Measurements from ENCODE around the gene PPP4R2. TPM values are rescaled to one million over a fixed set of nuclear protein-coding genes. Genes with fewer than 3 reads are reported as not detected.

Gene PPP4R2
- total RNA-seq, 1 experiment from 2014 or later: 62.7 TPM

DNA sequence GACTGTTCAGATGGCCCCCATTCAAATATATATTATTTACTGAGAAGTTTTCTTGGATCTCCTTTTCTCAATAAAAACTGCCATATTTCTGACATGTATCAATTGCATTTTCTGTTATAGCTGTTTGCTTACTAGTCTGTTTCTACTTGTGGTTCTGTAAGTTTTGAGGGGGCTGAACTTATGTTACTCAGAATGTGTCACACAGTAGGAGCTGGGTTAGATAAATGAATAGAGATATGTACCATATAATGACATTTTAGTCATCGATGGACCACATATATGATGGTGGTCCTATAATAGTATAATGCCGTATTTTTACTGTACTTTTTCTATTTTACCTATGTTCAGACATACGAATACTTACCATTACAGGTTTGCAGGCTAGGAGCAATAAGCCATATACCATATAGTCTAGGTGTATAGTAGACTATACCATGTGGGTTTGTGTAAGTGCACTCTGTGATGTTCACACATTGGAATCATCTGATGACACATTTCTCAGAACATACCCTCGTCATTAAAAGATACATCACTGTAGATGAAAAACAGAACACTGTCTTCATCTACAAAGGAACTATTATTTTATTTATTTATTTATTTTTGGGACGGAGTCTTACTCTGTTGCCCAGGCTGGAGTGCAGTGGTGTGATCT lies 22.3 kb downstream of the PPP4R2 start:
- no peaks in the 10 kb centered on the region for H3K9me3 ChIP-seq (ENCODE audit: low read length)
- no TSS peak for BruUV-seq (replicated peaks)
- intact Hi-C loops (cut with micrococcal nuclease): no loop called here
- no peak for DNase-seq
- H3K36me3 ChIP-seq (ENCODE audit: low read depth, low read length): peaks cover 22% of the 10 kb centered on the region
- no peak overlapping the region for H3K9ac ChIP-seq (ENCODE audit: low read length)
- no peaks in the 10 kb centered on the region for H3F3A ChIP-seq (ENCODE audit: low read length, unreplicated experiment)
- H3K27ac ChIP-seq (ENCODE audit: low read length): no peak overlapping the region
- no peaks in the 10 kb centered on the region for H3K9me2 ChIP-seq (replicated peaks; ENCODE audit: low read length)
- peaks cover 100% of the 10 kb centered on the region for H3K79me2 ChIP-seq (ENCODE audit: low read length)
- ATAC-seq: no peak
- no peak overlapping the region for H3K4me3 ChIP-seq (ENCODE audit: low read length)
- TF ChIP-seq, protein P1, sequence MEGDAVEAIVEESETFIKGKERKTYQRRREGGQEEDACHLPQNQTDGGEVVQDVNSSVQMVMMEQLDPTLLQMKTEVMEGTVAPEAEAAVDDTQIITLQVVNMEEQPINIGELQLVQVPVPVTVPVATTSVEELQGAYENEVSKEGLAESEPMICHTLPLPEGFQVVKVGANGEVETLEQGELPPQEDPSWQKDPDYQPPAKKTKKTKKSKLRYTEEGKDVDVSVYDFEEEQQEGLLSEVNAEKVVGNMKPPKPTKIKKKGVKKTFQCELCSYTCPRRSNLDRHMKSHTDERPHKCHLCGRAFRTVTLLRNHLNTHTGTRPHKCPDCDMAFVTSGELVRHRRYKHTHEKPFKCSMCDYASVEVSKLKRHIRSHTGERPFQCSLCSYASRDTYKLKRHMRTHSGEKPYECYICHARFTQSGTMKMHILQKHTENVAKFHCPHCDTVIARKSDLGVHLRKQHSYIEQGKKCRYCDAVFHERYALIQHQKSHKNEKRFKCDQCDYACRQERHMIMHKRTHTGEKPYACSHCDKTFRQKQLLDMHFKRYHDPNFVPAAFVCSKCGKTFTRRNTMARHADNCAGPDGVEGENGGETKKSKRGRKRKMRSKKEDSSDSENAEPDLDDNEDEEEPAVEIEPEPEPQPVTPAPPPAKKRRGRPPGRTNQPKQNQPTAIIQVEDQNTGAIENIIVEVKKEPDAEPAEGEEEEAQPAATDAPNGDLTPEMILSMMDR (conservative IDR thresholded peaks at IDR 0.05; ENCODE audit: low read depth, low read length): no peak
- TF ChIP-seq EZH2phosphoT487 (IDR thresholded peaks at IDR 0.05; ENCODE audit: borderline replicate concordance, low read length): no peak
- POLR2A ChIA-PET (ENCODE audit: unreplicated experiment): no interaction called here
- CTCF ChIA-PET: no interaction called here
- peaks cover 70% of the 10 kb centered on the region for H4K20me1 ChIP-seq (ENCODE audit: low read length)
- H3K27me3 ChIP-seq (ENCODE audit: low read length): no peaks in the 10 kb centered on the region
- no peak overlapping the region for H2AFZ ChIP-seq (ENCODE audit: low read length)
- H3K4me1 ChIP-seq (ENCODE audit: insufficient read depth, low read length): peaks cover 5% of the 10 kb centered on the region; the same call in 1 of the 2 replicates
- no peak overlapping the region for H3K4me2 ChIP-seq (ENCODE audit: low read length)

DNA sequence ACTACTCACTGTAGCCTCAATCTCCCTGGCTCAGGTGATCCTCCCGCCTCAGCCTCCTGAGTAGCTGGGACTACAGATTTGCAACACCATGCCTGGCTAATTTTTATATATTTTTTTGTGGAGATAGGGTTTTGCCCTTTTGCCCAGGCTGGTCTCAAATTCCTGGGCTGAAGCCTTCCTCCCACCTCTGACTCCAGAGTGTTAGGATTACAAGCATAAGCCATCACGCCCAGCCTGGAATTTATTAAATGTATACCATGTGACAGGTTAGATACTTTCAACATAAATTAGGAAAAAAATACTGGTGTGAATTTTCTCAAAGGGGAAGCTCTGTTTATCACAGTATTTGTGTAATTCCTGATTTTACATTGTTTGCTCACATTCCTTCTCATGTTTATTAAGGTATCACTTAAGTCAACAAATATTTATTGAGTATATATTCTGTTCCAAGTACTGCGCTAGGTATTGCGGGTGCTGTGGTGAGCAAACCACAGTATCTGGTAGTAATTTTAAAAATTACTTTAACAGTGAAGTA lies 24.8 kb downstream of the PPP4R2 start:
- no peak for TF ChIP-seq EZH2 (IDR thresholded peaks at IDR 0.05; ENCODE audit: low read length, unreplicated experiment)
- TF ChIP-seq EZH2phosphoT487 (IDR thresholded peaks at IDR 0.05; ENCODE audit: borderline replicate concordance, low read length): no peak
- TF ChIP-seq, protein P1 (conservative IDR thresholded peaks at IDR 0.05; ENCODE audit: low read depth, low read length): no peak
- no peaks in the 10 kb centered on the region for H3K9me2 ChIP-seq (replicated peaks; ENCODE audit: low read length)
- H3K4me1 ChIP-seq (ENCODE audit: insufficient read depth, low read length): peaks cover 15% of the 10 kb centered on the region
- peaks cover 10% of the 10 kb centered on the region; the same call in 1 of the 2 replicates for H3K36me3 ChIP-seq (ENCODE audit: low read depth, low read length)
- H2AFZ ChIP-seq (ENCODE audit: low read length): no peak overlapping the region
- H3K4me2 ChIP-seq (ENCODE audit: low read length): no peak overlapping the region
- H4K20me1 ChIP-seq (ENCODE audit: low read length): peaks cover 79% of the 10 kb centered on the region
- H3F3A ChIP-seq (ENCODE audit: low read length, unreplicated experiment): no peaks in the 10 kb centered on the region
- H3K27me3 ChIP-seq (ENCODE audit: low read length): no peaks in the 10 kb centered on the region
- no peak overlapping the region for H3K9ac ChIP-seq (ENCODE audit: low read length)
- peaks cover 100% of the 10 kb centered on the region for H3K79me2 ChIP-seq (ENCODE audit: low read length)
- ATAC-seq (peak; percentile 61), DNase-seq (peak; percentile 16)
- intact Hi-C loops (cut with micrococcal nuclease): no loop called here
- ChIA-PET CTCF (no interaction called here), POLR2A (ENCODE audit: unreplicated experiment) (no interaction called here)
- no peak overlapping the region for H3K4me3 ChIP-seq (ENCODE audit: low read length)
- H3K27ac ChIP-seq (ENCODE audit: low read length): no peak overlapping the region
- no peaks in the 10 kb centered on the region for H3K9me3 ChIP-seq (ENCODE audit: low read length)
- BruUV-seq (replicated peaks): no TSS peak

GRCh38 chr3:73024836-73025235 lies 28.2 kb downstream of the PPP4R2 start:
- H3K9ac ChIP-seq (ENCODE audit: low read length): no peak overlapping the region
- ChIA-PET POLR2A (ENCODE audit: unreplicated experiment) (interaction anchor here (0.5 kb wide), 1 partner anchor 28 kb away, joined by 3 read pairs; no protein-coding TSS in a partner anchor), CTCF (no interaction called here)
- peaks cover 69% of the 10 kb centered on the region for H4K20me1 ChIP-seq (ENCODE audit: low read length)
- no peaks in the 10 kb centered on the region for H3K9me2 ChIP-seq (replicated peaks; ENCODE audit: low read length)
- peaks cover 24% of the 10 kb centered on the region for H3K4me1 ChIP-seq (ENCODE audit: insufficient read depth, low read length)
- H3K4me2 ChIP-seq (ENCODE audit: low read length): 0 out of 2 replicates have a peak overlapping the region, but pooled peaks have one; percentile 10
- ATAC-seq: peak; percentile 20; the same call in 1 of the 2 replicates
- H3F3A ChIP-seq (ENCODE audit: low read length, unreplicated experiment): no peaks in the 10 kb centered on the region
- no peaks in the 10 kb centered on the region for H3K9me3 ChIP-seq (ENCODE audit: low read length)
- H3K79me2 ChIP-seq (ENCODE audit: low read length): peaks cover 100% of the 10 kb centered on the region
- TF ChIP-seq EZH2phosphoT487 (IDR thresholded peaks at IDR 0.05; ENCODE audit: borderline replicate concordance, low read length) (no peak), EZH2 (IDR thresholded peaks at IDR 0.05; ENCODE audit: low read length, unreplicated experiment) (no peak)
- TF ChIP-seq, protein P1 (conservative IDR thresholded peaks at IDR 0.05; ENCODE audit: low read depth, low read length): no peak
- DNase-seq: peak; percentile 63
- H3K4me3 ChIP-seq (ENCODE audit: low read length): no peak overlapping the region
- no peaks in the 10 kb centered on the region for H3K27me3 ChIP-seq (ENCODE audit: low read length)
- no peak overlapping the region for H2AFZ ChIP-seq (ENCODE audit: low read length)
- peaks cover 8% of the 10 kb centered on the region for H3K36me3 ChIP-seq (ENCODE audit: low read depth, low read length)
- no TSS peak for BruUV-seq (replicated peaks)
- intact Hi-C loops (cut with micrococcal nuclease): no loop called here
- no peak overlapping the region for H3K27ac ChIP-seq (ENCODE audit: low read length)

All from PC-3 (cell line).